SK-N-SH (cell line): Measurements from ENCODE around the gene GLTP. TPM values are rescaled to one million over a fixed set of nuclear protein-coding genes. Genes with fewer than 3 reads are reported as not detected.

ENCODE experiments used
- CTCF ChIA-PET: fragments of 300-600, 350-600 bp; formaldehyde crosslinking; extraction: SDS; loops from one replicate; lab custom pipeline; 2021; lab: Yijun Ruan, JAX
- POLR2A ChIA-PET: fragments of 350-600 bp; sonication (Branson Sonifier 250); formaldehyde crosslinking; extraction: SDS; loops from one replicate; lab custom pipeline; 2020; ENCODE audit warnings: antibody characterized with exemption, inconsistent platforms; lab: Yijun Ruan, JAX
- DNase-seq: peaks from one replicate; pipeline ENCODE4 v3.0.0; 2012
- H2AFZ ChIP-seq: fragments of 200-600 bp; sonication (generic); 2 replicates; pipeline ENCODE4 v1.8.1; 2016; ENCODE audit warnings: antibody characterized with exemption, mild to moderate bottlenecking, low read depth
- H3F3A ChIP-seq: fragments of 200-600 bp; sonication (generic); replicated peaks from 2 replicates; pipeline ENCODE3; 2016; ENCODE audit warnings: antibody characterized with exemption, mild to moderate bottlenecking; ENCODE audit not compliant: insufficient read depth
- H3K27ac ChIP-seq, 2 experiments: fragments of 200-500 bp in 1 of 2; fragments of 200-600 bp in 1 of 2; sonication (Bioruptor generic) in 1 of 2; sonication (generic), shearing (Covaris generic) in 1 of 2; 2 replicates each; pipeline versions ENCODE4 v1.5.1 to v1.6.1; 2014 to 2016; ENCODE audit warnings: low read depth in 2 of 2, inconsistent platforms in 1 of 2, low read length in 1 of 2, mild to moderate bottlenecking in 1 of 2, mixed read lengths in 1 of 2
- H3K27me3 ChIP-seq: fragments of 200-600 bp; sonication (generic), shearing (Covaris generic); 2 replicates; pipeline ENCODE4 v1.6.1; 2016; ENCODE audit warnings: mixed run types; ENCODE audit not compliant: insufficient read depth
- H3K36me3 ChIP-seq, 2 experiments: fragments of 200-500 bp in 1 of 2; fragments of 200-600 bp in 1 of 2; sonication (Bioruptor generic) in 1 of 2; sonication (generic) in 1 of 2; replicated peaks in 1 of 2; 2 replicates each; pipeline versions ENCODE3 to v1.5.1; 2014 to 2016; ENCODE audit warnings: low read length in 1 of 2, mild to moderate bottlenecking in 1 of 2; ENCODE audit not compliant: insufficient read depth in 2 of 2, control insufficient read depth in 1 of 2
- H3K4me1 ChIP-seq, 2 experiments: fragments of 200-500 bp in 1 of 2; fragments of 200-600 bp in 1 of 2; sonication (Bioruptor generic) in 1 of 2; sonication (generic), shearing (Covaris generic) in 1 of 2; 2 replicates each; pipeline versions ENCODE4 v1.5.1 to v1.6.1; 2014 to 2016; ENCODE audit warnings: low read depth in 1 of 2, low read length in 1 of 2, mixed run types in 1 of 2; ENCODE audit not compliant: insufficient read depth in 2 of 2, control insufficient read depth in 1 of 2
- H3K4me2 ChIP-seq: fragments of 200-600 bp; sonication (generic), shearing (Covaris generic); 2 replicates; pipeline ENCODE4 v1.6.1; 2017; ENCODE audit warnings: mixed run types
- H3K4me3 ChIP-seq, 2 experiments: fragments of 200-500 bp in 1 of 2; fragments of 200-600 bp in 1 of 2; sonication (Bioruptor generic) in 1 of 2; sonication (generic), shearing (Covaris generic) in 1 of 2; 2 replicates each; pipeline versions ENCODE4 v1.5.1 to v1.8.1; 2014 to 2016; ENCODE audit warnings: low read depth in 2 of 2, inconsistent platforms in 1 of 2, low read length in 1 of 2, mild to moderate bottlenecking in 1 of 2, mixed read lengths in 1 of 2, moderate library complexity in 1 of 2
- H3K79me2 ChIP-seq: fragments of 200-600 bp; sonication (generic); 2 replicates; pipeline ENCODE4 v1.8.1; 2017; ENCODE audit warnings: mild to moderate bottlenecking; ENCODE audit not compliant: insufficient read depth
- H3K9ac ChIP-seq: fragments of 200-600 bp; sonication (generic); 2 replicates; pipeline ENCODE4 v1.6.1; 2017; ENCODE audit warnings: mixed run types
- H3K9me2 ChIP-seq: fragments of 200-600 bp; sonication (generic); 2 replicates; pipeline ENCODE4 v1.6.1; 2017; ENCODE audit warnings: mixed run types
- H3K9me3 ChIP-seq: fragments of 200-600 bp; sonication (generic); 2 replicates; pipeline ENCODE4 v1.6.1; 2017; ENCODE audit warnings: mixed run types, mild to moderate bottlenecking, moderate library complexity
- H4K20me1 ChIP-seq: fragments of 200-600 bp; sonication (generic); 2 replicates; pipeline ENCODE4 v1.6.1; 2017; ENCODE audit warnings: mild to moderate bottlenecking, mixed run types; ENCODE audit not compliant: insufficient read depth
- ELF1 ChIP-seq: IDR thresholded peaks from 2 replicates; pipeline ENCODE4 v1.4.0; 2012
- EP300 ChIP-seq, 2 experiments: IDR thresholded peaks; 2 replicates each; pipeline versions ENCODE4 v1.4.0 to v1.6.1; 2012; ENCODE audit warnings: borderline replicate concordance in 1 of 2, low read depth in 1 of 2, low read length in 1 of 2
- FOSL2 ChIP-seq: IDR thresholded peaks from 2 replicates; pipeline ENCODE4 v1.4.0; 2012; ENCODE audit warnings: low read depth, mild to moderate bottlenecking, moderate library complexity, borderline replicate concordance
- FOXM1 ChIP-seq: IDR thresholded peaks from 2 replicates; pipeline ENCODE4 v1.4.0; 2012; ENCODE audit warnings: low read depth, mild to moderate bottlenecking
- MXI1 ChIP-seq: IDR thresholded peaks from 2 replicates; pipeline ENCODE4 v1.6.1; 2012; ENCODE audit warnings: mild to moderate bottlenecking, low read depth, low read length, improper control_type of control experiment
- POLR2AphosphoS5 ChIP-seq: IDR thresholded peaks from 2 replicates; pipeline ENCODE4 v1.6.1; 2012; ENCODE audit warnings: low read depth, low read length
- RCOR1 ChIP-seq: fragments of 150-350 bp; IDR thresholded peaks from 2 replicates; pipeline ENCODE4 v1.6.1; 2017; ENCODE audit warnings: antibody characterized with exemption, low read length
- RFX5 ChIP-seq: IDR thresholded peaks from 2 replicates; pipeline ENCODE4 v1.6.1; 2012; ENCODE audit warnings: mild to moderate bottlenecking, improper control_type of control experiment, low read length
- SIN3A ChIP-seq: IDR thresholded peaks from 2 replicates; pipeline ENCODE4 v1.6.1; 2012; ENCODE audit warnings: low read depth, mild to moderate bottlenecking, low read length, moderate library complexity, borderline replicate concordance
- SMC3 ChIP-seq: IDR thresholded peaks from 2 replicates; pipeline ENCODE4 v1.6.1; 2012; ENCODE audit warnings: low read depth, low read length, improper control_type of control experiment
- TAF1 ChIP-seq: IDR thresholded peaks from 2 replicates; pipeline ENCODE4 v1.6.1; 2012; ENCODE audit warnings: low read depth, mild to moderate bottlenecking, low read length, moderate library complexity, borderline replicate concordance
- TCF12 ChIP-seq: IDR thresholded peaks from 2 replicates; pipeline ENCODE4 v1.4.0; 2012
- WGBS: methylation state at CpG from one replicate; pipeline ENCODE4 v1.1.6; 2017; ENCODE audit warnings: low lambda C conversion rate; 5-methylcytosine and 5-hydroxymethylcytosine counted together
- polyA plus RNA-seq, 3 experiments: library from polyadenylated mRNA; depleted of rRNA; stranded (reverse); fragments of >200 nt; gene quantifications; 2 replicates each; pipeline ENCODE4 v1.2.3, GENCODE V29; 2012
- TF ChIP-seq, protein P1 (sequence below): IDR thresholded peaks from 2 replicates; pipeline ENCODE4 v1.6.1; 2012; ENCODE audit warnings: mild to moderate bottlenecking, low read depth, low read length, moderate library complexity
- TF ChIP-seq, protein P2 (sequence below): IDR thresholded peaks from 2 replicates; pipeline ENCODE4 v1.4.0; 2012; ENCODE audit warnings: low read depth, borderline replicate concordance
- TF ChIP-seq, protein P3 (sequence below): IDR thresholded peaks from 2 replicates; pipeline ENCODE4; 2012
- TF ChIP-seq, protein P4 (sequence below): fragments of 150-350 bp; IDR thresholded peaks from 2 replicates; pipeline ENCODE4 v1.6.1; 2017; ENCODE audit warnings: antibody characterized with exemption, low read length, low read depth, borderline replicate concordance

Gene GLTP
- polyA plus RNA-seq, 1 of the 3 experiments (the other 2 are of a cell fraction), result 23.0 TPM

- Histone ChIP-seq H3F3A (no peaks in the 10 kb centered on the region), H3K9me3 (no peaks in the 10 kb centered on the region), H4K20me1 (no peaks in the 10 kb centered on the region), H3K9ac (no peak overlapping the region), H3K4me2 (no peak overlapping the region), H3K79me2 (no peaks in the 10 kb centered on the region), H3K36me3 (peaks cover 0 to 8% of the 10 kb centered on the region in 2 experiments), H3K27ac (no peak overlapping the region), H3K4me3 (no peak overlapping the region), H3K4me1 (no peaks in the 10 kb centered on the region), H2AFZ (no peak overlapping the region), H3K27me3 (no peaks in the 10 kb centered on the region), H3K9me2 (no peaks in the 10 kb centered on the region)
- no peak for DNase-seq
- ChIA-PET POLR2A (no interaction called here), CTCF (interaction anchor here (1.0 to 2.0 kb wide), 5 partner anchors 12 to 44 kb away, joined by 4 to 8 read pairs (median 5); partner anchors contain the start of gene TRPV4)
- TF ChIP-seq MXI1, result no peak
- no peak for TF ChIP-seq SMC3
- no peak for TF ChIP-seq ELF1
- no peak for TF ChIP-seq RFX5
- TF ChIP-seq TCF12, result no peak
- no peak for TF ChIP-seq POLR2AphosphoS5
- no peak for TF ChIP-seq EP300 (IDR thresholded peaks at IDR 0.05; ENCODE audit: borderline replicate concordance in 1 of 2, low read depth in 1 of 2, low read length in 1 of 2)
- TF ChIP-seq FOSL2, result no peak
- TF ChIP-seq, protein P1, sequence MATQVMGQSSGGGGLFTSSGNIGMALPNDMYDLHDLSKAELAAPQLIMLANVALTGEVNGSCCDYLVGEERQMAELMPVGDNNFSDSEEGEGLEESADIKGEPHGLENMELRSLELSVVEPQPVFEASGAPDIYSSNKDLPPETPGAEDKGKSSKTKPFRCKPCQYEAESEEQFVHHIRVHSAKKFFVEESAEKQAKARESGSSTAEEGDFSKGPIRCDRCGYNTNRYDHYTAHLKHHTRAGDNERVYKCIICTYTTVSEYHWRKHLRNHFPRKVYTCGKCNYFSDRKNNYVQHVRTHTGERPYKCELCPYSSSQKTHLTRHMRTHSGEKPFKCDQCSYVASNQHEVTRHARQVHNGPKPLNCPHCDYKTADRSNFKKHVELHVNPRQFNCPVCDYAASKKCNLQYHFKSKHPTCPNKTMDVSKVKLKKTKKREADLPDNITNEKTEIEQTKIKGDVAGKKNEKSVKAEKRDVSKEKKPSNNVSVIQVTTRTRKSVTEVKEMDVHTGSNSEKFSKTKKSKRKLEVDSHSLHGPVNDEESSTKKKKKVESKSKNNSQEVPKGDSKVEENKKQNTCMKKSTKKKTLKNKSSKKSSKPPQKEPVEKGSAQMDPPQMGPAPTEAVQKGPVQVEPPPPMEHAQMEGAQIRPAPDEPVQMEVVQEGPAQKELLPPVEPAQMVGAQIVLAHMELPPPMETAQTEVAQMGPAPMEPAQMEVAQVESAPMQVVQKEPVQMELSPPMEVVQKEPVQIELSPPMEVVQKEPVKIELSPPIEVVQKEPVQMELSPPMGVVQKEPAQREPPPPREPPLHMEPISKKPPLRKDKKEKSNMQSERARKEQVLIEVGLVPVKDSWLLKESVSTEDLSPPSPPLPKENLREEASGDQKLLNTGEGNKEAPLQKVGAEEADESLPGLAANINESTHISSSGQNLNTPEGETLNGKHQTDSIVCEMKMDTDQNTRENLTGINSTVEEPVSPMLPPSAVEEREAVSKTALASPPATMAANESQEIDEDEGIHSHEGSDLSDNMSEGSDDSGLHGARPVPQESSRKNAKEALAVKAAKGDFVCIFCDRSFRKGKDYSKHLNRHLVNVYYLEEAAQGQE, result no peak
- TF ChIP-seq, protein P2, sequence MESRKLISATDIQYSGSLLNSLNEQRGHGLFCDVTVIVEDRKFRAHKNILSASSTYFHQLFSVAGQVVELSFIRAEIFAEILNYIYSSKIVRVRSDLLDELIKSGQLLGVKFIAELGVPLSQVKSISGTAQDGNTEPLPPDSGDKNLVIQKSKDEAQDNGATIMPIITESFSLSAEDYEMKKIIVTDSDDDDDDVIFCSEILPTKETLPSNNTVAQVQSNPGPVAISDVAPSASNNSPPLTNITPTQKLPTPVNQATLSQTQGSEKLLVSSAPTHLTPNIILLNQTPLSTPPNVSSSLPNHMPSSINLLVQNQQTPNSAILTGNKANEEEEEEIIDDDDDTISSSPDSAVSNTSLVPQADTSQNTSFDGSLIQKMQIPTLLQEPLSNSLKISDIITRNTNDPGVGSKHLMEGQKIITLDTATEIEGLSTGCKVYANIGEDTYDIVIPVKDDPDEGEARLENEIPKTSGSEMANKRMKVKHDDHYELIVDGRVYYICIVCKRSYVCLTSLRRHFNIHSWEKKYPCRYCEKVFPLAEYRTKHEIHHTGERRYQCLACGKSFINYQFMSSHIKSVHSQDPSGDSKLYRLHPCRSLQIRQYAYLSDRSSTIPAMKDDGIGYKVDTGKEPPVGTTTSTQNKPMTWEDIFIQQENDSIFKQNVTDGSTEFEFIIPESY, result no peak
- TF ChIP-seq, protein P3, sequence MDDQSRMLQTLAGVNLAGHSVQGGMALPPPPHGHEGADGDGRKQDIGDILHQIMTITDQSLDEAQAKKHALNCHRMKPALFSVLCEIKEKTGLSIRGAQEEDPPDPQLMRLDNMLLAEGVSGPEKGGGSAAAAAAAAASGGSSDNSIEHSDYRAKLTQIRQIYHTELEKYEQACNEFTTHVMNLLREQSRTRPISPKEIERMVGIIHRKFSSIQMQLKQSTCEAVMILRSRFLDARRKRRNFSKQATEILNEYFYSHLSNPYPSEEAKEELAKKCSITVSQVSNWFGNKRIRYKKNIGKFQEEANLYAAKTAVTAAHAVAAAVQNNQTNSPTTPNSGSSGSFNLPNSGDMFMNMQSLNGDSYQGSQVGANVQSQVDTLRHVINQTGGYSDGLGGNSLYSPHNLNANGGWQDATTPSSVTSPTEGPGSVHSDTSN, result no peak
- TF ChIP-seq FOXM1, result no peak
- TF ChIP-seq, protein P4, sequence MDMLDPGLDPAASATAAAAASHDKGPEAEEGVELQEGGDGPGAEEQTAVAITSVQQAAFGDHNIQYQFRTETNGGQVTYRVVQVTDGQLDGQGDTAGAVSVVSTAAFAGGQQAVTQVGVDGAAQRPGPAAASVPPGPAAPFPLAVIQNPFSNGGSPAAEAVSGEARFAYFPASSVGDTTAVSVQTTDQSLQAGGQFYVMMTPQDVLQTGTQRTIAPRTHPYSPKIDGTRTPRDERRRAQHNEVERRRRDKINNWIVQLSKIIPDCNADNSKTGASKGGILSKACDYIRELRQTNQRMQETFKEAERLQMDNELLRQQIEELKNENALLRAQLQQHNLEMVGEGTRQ, result no peak
- TF ChIP-seq TAF1, result no peak
- no peak for TF ChIP-seq RCOR1
- no peak for TF ChIP-seq SIN3A
- WGBS, result 52% methylated on average over 4 of the region's 4 CpGs
Observed at GRCh38 chr12:109808876-109809646, 71.3 kb downstream of the GLTP start.
